ENCODE results near the gene PNPO. TPM values are rescaled to one million over a fixed set of nuclear protein-coding genes. Genes with fewer than 3 reads are reported as not detected.

The PNPO gene
- total and polyA plus RNA-seq, 2 of the 13 experiments (the other 11 are each of a cell fraction or from before 2014, with no cell fraction given): 47.9 to 63.3 TPM

- TF ChIP-seq MAZ (IDR thresholded peaks at IDR 0.05; ENCODE audit: borderline replicate concordance, low read depth, low read length) (peak; percentile 96), MAZ (CRISPR knock-in tag; IDR thresholded peaks at IDR 0.05; ENCODE audit: low read depth) (peak; percentile 96), GATAD2A (CRISPR knock-in tag; IDR thresholded peaks at IDR 0.05) (peak; percentile 82), ZNF614 (CRISPR knock-in tag; IDR thresholded peaks at IDR 0.05; ENCODE audit: borderline replicate concordance) (peak; percentile 62), MED13 (CRISPR knock-in tag; IDR thresholded peaks at IDR 0.05) (no peak; the same call in 1 of the 2 replicates), ERF (CRISPR knock-in tag; IDR thresholded peaks at IDR 0.05) (peak; percentile 87), ZNF337 (CRISPR knock-in tag; IDR thresholded peaks at IDR 0.05; ENCODE audit: borderline replicate concordance, low read depth) (peak; percentile 87; the same call in 1 of the 2 replicates), MXD4 (CRISPR knock-in tag; IDR thresholded peaks at IDR 0.05) (peak; percentile 77), RFX1 (IDR thresholded peaks at IDR 0.05) (no peak), ZNF775 (CRISPR knock-in tag; IDR thresholded peaks at IDR 0.05; ENCODE audit: borderline replicate concordance) (no peak), MED1 (CRISPR knock-in tag; IDR thresholded peaks at IDR 0.05) (peak; percentile 74), REL (CRISPR knock-in tag; conservative IDR thresholded peaks at IDR 0.05) (peak; percentile 98), ZFY (CRISPR knock-in tag; IDR thresholded peaks at IDR 0.05) (peak; percentile 65), ZNF678 (CRISPR knock-in tag; IDR thresholded peaks at IDR 0.05) (peak; percentile 96), ONECUT2 (CRISPR knock-in tag; IDR thresholded peaks at IDR 0.05) (0 out of 2 replicates have a peak, but pooled peaks have one; percentile 62), GZF1 (CRISPR knock-in tag; IDR thresholded peaks at IDR 0.05) (peak; percentile 79), SMAD1 (CRISPR knock-in tag; IDR thresholded peaks at IDR 0.05; ENCODE audit: borderline replicate concordance, low read depth) (peak; percentile 98), ZMYM3 (CRISPR knock-in tag; IDR thresholded peaks at IDR 0.05) (peak; percentile 93), TGIF2 (CRISPR knock-in tag; IDR thresholded peaks at IDR 0.05) (peak; percentile 23; the same call in 1 of the 2 replicates), CEBPB (IDR thresholded peaks at IDR 0.05; ENCODE audit: borderline replicate concordance, low read depth, low read length) (peak; percentile 76), ZNF335 (CRISPR knock-in tag; IDR thresholded peaks at IDR 0.05) (peak; percentile 89), ATF7 (IDR thresholded peaks at IDR 0.05) (no peak), ATF7 (CRISPR knock-in tag; IDR thresholded peaks at IDR 0.05) (no peak), SMARCC2 (IDR thresholded peaks at IDR 0.05) (no peak)
- TF ChIP-seq, protein P1, sequence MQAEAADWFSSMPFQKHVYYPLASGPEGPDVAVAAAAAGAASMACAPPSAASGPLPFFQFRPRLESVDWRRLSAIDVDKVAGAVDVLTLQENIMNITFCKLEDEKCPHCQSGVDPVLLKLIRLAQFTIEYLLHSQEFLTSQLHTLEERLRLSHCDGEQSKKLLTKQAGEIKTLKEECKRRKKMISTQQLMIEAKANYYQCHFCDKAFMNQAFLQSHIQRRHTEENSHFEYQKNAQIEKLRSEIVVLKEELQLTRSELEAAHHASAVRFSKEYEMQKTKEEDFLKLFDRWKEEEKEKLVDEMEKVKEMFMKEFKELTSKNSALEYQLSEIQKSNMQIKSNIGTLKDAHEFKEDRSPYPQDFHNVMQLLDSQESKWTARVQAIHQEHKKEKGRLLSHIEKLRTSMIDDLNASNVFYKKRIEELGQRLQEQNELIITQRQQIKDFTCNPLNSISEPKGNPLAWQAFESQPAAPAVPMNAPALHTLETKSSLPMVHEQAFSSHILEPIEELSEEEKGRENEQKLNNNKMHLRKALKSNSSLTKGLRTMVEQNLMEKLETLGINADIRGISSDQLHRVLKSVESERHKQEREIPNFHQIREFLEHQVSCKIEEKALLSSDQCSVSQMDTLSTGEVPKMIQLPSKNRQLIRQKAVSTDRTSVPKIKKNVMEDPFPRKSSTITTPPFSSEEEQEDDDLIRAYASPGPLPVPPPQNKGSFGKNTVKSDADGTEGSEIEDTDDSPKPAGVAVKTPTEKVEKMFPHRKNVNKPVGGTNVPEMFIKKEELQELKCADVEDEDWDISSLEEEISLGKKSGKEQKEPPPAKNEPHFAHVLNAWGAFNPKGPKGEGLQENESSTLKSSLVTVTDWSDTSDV (CRISPR knock-in tag; IDR thresholded peaks at IDR 0.05): 0 out of 2 replicates have a peak, but pooled peaks have one; percentile 47
- TF ChIP-seq, protein P2, sequence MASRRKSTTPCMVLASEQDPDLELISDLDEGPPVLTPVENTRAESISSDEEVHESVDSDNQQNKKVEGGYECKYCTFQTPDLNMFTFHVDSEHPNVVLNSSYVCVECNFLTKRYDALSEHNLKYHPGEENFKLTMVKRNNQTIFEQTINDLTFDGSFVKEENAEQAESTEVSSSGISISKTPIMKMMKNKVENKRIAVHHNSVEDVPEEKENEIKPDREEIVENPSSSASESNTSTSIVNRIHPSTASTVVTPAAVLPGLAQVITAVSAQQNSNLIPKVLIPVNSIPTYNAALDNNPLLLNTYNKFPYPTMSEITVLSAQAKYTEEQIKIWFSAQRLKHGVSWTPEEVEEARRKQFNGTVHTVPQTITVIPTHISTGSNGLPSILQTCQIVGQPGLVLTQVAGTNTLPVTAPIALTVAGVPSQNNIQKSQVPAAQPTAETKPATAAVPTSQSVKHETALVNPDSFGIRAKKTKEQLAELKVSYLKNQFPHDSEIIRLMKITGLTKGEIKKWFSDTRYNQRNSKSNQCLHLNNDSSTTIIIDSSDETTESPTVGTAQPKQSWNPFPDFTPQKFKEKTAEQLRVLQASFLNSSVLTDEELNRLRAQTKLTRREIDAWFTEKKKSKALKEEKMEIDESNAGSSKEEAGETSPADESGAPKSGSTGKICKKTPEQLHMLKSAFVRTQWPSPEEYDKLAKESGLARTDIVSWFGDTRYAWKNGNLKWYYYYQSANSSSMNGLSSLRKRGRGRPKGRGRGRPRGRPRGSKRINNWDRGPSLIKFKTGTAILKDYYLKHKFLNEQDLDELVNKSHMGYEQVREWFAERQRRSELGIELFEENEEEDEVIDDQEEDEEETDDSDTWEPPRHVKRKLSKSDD (CRISPR knock-in tag; IDR thresholded peaks at IDR 0.05; ENCODE audit: low read depth): peak; percentile 92
These were observed 29.5 kb downstream of the PNPO start, which contains the start of gene CDK5RAP3 (continued) for GRCh38 chr17:47970725-47971499.
